K562 (cell line): ENCODE measurements around the gene PLSCR3. TPM values are rescaled to one million over a fixed set of nuclear protein-coding genes. Genes with fewer than 3 reads are reported as not detected.

ENCODE experiments used
- CUX1 ChIP-seq: fragments of 200-800 bp; sonication (Bioruptor generic); IDR thresholded peaks from 2 replicates; pipeline ENCODE4 v1.6.1; 2016; ENCODE audit warnings: missing genetic modification characterization, missing compliant biosample characterization
- FOXK1 ChIP-seq: sonication (generic); formaldehyde crosslinking; IDR thresholded peaks from 2 replicates; pipeline ENCODE4 v1.8.0; 2022; ENCODE audit warnings: missing genetic modification reagents, mild to moderate bottlenecking, borderline replicate concordance
- GMEB1 ChIP-seq: fragments of 250-450 bp; sonication (Bioruptor Pico); IDR thresholded peaks from 2 replicates; pipeline ENCODE4 v1.4.0; 2020; ENCODE audit warnings: mild to moderate bottlenecking
- HCFC1 ChIP-seq: IDR thresholded peaks from 2 replicates; pipeline ENCODE4 v1.6.1; 2012; ENCODE audit warnings: low read depth, low read length, improper control_type of control experiment
- HNRNPLL ChIP-seq: fragments of 200-400 bp; formaldehyde crosslinking; IDR thresholded peaks from 2 replicates; pipeline ENCODE4 v1.6.1; 2017; ENCODE audit warnings: low read length, low read depth, mild to moderate bottlenecking; ENCODE audit not compliant: poor library complexity, severe bottlenecking
- MAZ ChIP-seq, 2 experiments: fragments of 450-650 bp in 1 of 2; sonication (generic) in 1 of 2; formaldehyde crosslinking; IDR thresholded peaks in 1 of 2; conservative IDR thresholded peaks in 1 of 2; 2 replicates each; pipeline versions ENCODE4 v1.4.0 to v1.5.0; 2020; ENCODE audit warnings: mild to moderate bottlenecking in 1 of 2, missing genetic modification reagents in 1 of 2
- MTA2 ChIP-seq: fragments of 450-650 bp; IDR thresholded peaks from 2 replicates; pipeline ENCODE4 v1.6.1; 2016; ENCODE audit warnings: low read depth
- POLR3G ChIP-seq: IDR thresholded peaks from 2 replicates; pipeline ENCODE4 v1.6.1; 2011; ENCODE audit not compliant: insufficient read length, insufficient replicate concordance; ENCODE audit errors: extremely low read depth
- RFX7 ChIP-seq: fragments of 250-450 bp; sonication (Bioruptor Pico); IDR thresholded peaks from 2 replicates; pipeline ENCODE4 v1.5.1; 2021; ENCODE audit warnings: mild to moderate bottlenecking
- SMARCB1 ChIP-seq: IDR thresholded peaks from 2 replicates; pipeline ENCODE4 v1.6.1; 2011; ENCODE audit warnings: improper control_type of control experiment, low read depth; ENCODE audit not compliant: insufficient read length
- XRCC3 ChIP-seq: fragments of 450-650 bp; IDR thresholded peaks from 2 replicates; pipeline ENCODE4 v1.6.1; 2017; ENCODE audit warnings: mild to moderate bottlenecking, moderate library complexity
- ZNF124 ChIP-seq: sonication (generic); formaldehyde crosslinking; IDR thresholded peaks from 2 replicates; pipeline ENCODE4 v1.8.1; 2022; ENCODE audit warnings: missing genetic modification reagents
- ZNF507 ChIP-seq: conservative IDR thresholded peaks from 2 replicates; pipeline ENCODE4 v1.6.1; 2017; ENCODE audit warnings: missing genetic modification characterization, missing compliant biosample characterization
- ZNF655 ChIP-seq: fragments of 250-450 bp; sonication (Bioruptor Pico); IDR thresholded peaks from 2 replicates; pipeline ENCODE4 v1.5.0; 2021
- ZNF699 ChIP-seq: fragments of 250-450 bp; sonication (Bioruptor Pico); IDR thresholded peaks from 2 replicates; pipeline ENCODE4 v1.8.0; 2021; ENCODE audit warnings: mild to moderate bottlenecking, moderate library complexity; ENCODE audit not compliant: insufficient replicate concordance
- polyA plus RNA-seq, 8 experiments: library from polyadenylated mRNA; depleted of rRNA in 4 of 8; stranded (reverse) in 5 of 8; unstranded in 3 of 8; fragments of >200 nt; fragmentation: Nextera tagmentation in 2 of 8; fragmentation: Illumina TruSeq in 1 of 8; extraction: Ambion mirVana in 2 of 8; extraction: Trizol in 1 of 8; gene quantifications; 2 replicates each; pipeline versions ENCODE4 v1.2.1 to v1.2.3, GENCODE V29; 2011 to 2014; ENCODE audit warnings: inconsistent platforms in 1 of 8, missing spikeins in 1 of 8
- total RNA-seq, 7 experiments: library from RNA; depleted of rRNA in 6 of 7; stranded (reverse); fragments of >200 nt in 6 of 7; fragmentation: Illumina TruSeq in 2 of 7; extraction: Trizol in 2 of 7; gene quantifications; 2 replicates each; pipeline versions ENCODE4 v1.2.1 to v1.2.3, GENCODE V29; 2011 to 2021; ENCODE audit warnings: low replicate concordance in 1 of 7
- TF ChIP-seq, protein P1 (sequence below): fragments of 250-450 bp; sonication (Bioruptor Pico); IDR thresholded peaks from 2 replicates; pipeline ENCODE4 v1.8.0; 2021; ENCODE audit warnings: mild to moderate bottlenecking, moderate library complexity
- TF ChIP-seq, protein P2 (sequence below): sonication (generic); formaldehyde crosslinking; IDR thresholded peaks from 2 replicates; pipeline ENCODE4 v1.8.1; 2022; ENCODE audit warnings: missing genetic modification reagents

The PLSCR3 gene
- total and polyA plus RNA-seq, 9 of the 15 experiments (the other 6 are each of a cell fraction or from before 2014, with no cell fraction given) = 3.2 to 16.8 (median 4.5) TPM

GRCh38 chr17:7394452-7395191 is at the start of gene PLSCR3 (continued):
- TF ChIP-seq MTA2 = no peak
- no peak for TF ChIP-seq ZNF699 (CRISPR knock-in tag)
- no peak for TF ChIP-seq FOXK1 (CRISPR knock-in tag)
- no peak for TF ChIP-seq POLR3G
- no peak for TF ChIP-seq CUX1 (CRISPR knock-in tag)
- no peak for TF ChIP-seq HCFC1
- TF ChIP-seq, protein P1, sequence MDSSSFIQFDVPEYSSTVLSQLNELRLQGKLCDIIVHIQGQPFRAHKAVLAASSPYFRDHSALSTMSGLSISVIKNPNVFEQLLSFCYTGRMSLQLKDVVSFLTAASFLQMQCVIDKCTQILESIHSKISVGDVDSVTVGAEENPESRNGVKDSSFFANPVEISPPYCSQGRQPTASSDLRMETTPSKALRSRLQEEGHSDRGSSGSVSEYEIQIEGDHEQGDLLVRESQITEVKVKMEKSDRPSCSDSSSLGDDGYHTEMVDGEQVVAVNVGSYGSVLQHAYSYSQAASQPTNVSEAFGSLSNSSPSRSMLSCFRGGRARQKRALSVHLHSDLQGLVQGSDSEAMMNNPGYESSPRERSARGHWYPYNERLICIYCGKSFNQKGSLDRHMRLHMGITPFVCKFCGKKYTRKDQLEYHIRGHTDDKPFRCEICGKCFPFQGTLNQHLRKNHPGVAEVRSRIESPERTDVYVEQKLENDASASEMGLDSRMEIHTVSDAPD = no peak
- TF ChIP-seq SMARCB1 = no peak
- no peak for TF ChIP-seq ZNF655 (CRISPR knock-in tag)
- no peak for TF ChIP-seq HNRNPLL
- TF ChIP-seq, protein P2, sequence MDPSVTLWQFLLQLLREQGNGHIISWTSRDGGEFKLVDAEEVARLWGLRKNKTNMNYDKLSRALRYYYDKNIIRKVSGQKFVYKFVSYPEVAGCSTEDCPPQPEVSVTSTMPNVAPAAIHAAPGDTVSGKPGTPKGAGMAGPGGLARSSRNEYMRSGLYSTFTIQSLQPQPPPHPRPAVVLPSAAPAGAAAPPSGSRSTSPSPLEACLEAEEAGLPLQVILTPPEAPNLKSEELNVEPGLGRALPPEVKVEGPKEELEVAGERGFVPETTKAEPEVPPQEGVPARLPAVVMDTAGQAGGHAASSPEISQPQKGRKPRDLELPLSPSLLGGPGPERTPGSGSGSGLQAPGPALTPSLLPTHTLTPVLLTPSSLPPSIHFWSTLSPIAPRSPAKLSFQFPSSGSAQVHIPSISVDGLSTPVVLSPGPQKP (CRISPR knock-in tag) = no peak
- TF ChIP-seq ZNF507 (tag) = no peak
- 0 out of 2 replicates have a peak, but pooled peaks have one; percentile 21 for TF ChIP-seq GMEB1
- TF ChIP-seq ZNF124 = no peak
- TF ChIP-seq MAZ (CRISPR knock-in tag; conservative IDR thresholded peaks at IDR 0.05 in 1 of 2, IDR thresholded peaks at IDR 0.05 in 1 of 2) = peak; percentile 29 to 38; a peak in 1 of 4 replicates
- TF ChIP-seq XRCC3 = no peak
- TF ChIP-seq RFX7 = no peak
